ENCODE data around the gene AQR.
"Not testable (repeated sequence)": the region's sequence is repeated elsewhere in the genome, so short reads cannot be mapped to it uniquely, and the experiment has no call there.

Gene AQR

DNA sequence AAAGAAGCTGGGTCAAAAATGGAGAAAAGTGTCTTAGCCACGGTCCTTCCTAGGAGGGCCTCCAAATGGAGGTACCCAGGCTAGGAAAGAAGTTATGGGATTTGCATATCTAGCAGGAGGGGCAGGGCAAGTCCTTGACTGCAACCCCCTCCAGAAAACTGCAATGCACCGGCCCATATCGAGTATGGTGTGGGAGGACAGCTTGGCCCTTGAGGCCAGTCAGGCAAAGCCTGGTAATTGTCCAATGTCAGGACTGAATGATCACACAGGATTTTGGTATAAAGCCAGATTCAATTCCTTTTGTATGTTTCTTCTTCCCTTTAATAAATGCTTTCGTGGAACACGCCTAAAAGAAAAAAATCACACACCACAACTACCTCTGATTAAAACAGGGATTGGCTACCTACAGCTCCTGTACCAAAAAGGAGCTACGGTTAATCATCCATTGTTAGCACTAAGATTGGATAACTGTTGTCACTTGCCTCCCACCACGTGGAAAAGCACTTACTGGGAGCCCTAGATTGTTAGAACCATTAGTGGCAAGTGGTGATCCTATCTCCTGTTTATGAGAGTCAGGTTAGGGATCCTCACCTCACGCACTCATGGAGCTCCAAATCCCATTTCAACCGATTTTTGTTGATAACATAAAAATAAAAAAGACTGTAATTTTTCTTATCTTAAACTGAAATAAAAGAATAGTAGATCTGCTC, 17.4 kb upstream of the AQR start:
- peak overlapping the region; percentile 76 for H3K4me3 ChIP-seq (ENCODE audit: low read depth, low read length)
- DNase-seq (ENCODE audit: low read depth), result peak; percentile 34
- TF ChIP-seq, protein P1, sequence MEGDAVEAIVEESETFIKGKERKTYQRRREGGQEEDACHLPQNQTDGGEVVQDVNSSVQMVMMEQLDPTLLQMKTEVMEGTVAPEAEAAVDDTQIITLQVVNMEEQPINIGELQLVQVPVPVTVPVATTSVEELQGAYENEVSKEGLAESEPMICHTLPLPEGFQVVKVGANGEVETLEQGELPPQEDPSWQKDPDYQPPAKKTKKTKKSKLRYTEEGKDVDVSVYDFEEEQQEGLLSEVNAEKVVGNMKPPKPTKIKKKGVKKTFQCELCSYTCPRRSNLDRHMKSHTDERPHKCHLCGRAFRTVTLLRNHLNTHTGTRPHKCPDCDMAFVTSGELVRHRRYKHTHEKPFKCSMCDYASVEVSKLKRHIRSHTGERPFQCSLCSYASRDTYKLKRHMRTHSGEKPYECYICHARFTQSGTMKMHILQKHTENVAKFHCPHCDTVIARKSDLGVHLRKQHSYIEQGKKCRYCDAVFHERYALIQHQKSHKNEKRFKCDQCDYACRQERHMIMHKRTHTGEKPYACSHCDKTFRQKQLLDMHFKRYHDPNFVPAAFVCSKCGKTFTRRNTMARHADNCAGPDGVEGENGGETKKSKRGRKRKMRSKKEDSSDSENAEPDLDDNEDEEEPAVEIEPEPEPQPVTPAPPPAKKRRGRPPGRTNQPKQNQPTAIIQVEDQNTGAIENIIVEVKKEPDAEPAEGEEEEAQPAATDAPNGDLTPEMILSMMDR (IDR thresholded peaks at IDR 0.05; ENCODE audit: insufficient read depth, low read depth, low read length, missing control alignments), result no peak

DNA sequence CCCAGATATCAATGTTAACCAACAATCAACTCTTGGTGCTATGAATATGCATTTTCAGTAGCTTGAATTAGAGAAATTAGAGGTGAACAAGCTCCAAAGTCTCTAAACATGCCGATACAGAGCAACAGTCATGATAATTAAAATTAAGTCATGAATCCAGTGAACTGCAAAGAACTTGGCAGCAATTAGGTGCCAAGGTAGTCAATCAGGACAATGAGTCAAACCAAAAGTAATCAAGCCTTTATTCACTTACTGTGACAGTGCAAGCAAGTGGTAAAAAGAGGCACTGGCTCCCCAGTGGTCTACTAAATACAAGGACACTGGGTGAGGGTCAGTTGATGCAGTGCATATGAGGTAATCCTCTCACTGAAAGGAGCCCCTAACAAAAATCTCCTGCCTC, 16.8 kb upstream of the AQR start:
- TF ChIP-seq, protein P1 (IDR thresholded peaks at IDR 0.05; ENCODE audit: insufficient read depth, low read depth, low read length, missing control alignments), result no peak
- no peak for DNase-seq (ENCODE audit: low read depth)
- peak overlapping the region; percentile 76 for H3K4me3 ChIP-seq (ENCODE audit: low read depth, low read length)

DNA sequence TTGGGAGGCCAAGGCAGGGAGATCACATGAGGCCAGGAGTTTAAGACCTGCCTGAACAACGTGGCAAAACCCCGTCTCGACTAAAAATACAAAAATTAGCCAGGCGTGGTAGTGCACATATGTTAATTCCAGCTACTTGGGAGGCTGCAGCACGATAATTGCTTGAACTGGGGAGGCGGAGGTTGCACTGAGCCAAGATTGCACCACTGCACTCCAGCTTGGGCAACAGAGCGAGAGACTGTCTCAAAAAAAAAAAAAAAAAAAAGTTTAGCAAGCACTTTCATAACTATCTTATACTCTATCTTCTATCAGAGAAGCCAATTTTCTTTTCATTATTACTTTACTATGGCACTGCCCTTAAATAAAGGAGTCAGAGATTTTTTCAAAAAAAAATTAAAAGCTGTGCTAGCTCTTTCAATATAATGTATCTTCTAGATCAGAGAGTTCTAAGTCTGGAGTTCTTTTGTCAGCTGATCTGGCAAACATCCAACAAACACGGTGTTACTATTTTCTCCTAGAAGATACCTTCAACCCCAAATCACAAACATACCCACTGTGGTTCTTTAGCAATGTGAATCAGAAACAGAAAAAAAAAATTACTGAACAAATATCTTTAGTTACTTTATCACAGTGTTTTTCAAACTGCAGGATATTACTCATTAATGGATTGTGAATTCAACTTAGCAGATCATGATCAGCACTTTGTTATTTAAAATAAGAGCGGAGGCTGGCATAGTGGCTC, 15.5 kb upstream of the AQR start:
- no peak overlapping the region for H3K4me3 ChIP-seq (ENCODE audit: low read depth, low read length)
- TF ChIP-seq, protein P1 (IDR thresholded peaks at IDR 0.05; ENCODE audit: insufficient read depth, low read depth, low read length, missing control alignments), result no peak
- no peak for DNase-seq (ENCODE audit: low read depth)

DNA sequence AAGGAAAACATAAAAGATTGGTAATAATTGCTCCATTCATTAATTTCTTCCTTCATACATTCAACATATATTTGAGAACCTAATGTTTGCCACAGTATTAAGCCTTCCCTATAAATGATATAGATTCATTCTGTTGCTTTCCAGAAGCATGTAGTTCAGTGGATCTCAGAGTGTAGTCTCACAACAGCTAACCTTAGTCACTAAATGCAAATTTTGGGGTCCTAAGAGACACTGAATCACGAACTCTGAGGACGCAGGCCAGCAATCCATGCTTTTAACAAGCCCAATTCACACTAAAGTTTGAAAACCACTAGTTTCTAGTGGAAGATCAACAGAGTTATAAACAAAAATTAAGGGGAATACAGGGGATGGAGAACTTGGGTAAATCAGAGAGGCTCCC, 7.2 kb upstream of the AQR start:
- no peak overlapping the region for H3K4me3 ChIP-seq (ENCODE audit: low read depth, low read length)
- no peak for DNase-seq (ENCODE audit: low read depth)
- TF ChIP-seq, protein P1 (IDR thresholded peaks at IDR 0.05; ENCODE audit: insufficient read depth, low read depth, low read length, missing control alignments), result no peak

DNA sequence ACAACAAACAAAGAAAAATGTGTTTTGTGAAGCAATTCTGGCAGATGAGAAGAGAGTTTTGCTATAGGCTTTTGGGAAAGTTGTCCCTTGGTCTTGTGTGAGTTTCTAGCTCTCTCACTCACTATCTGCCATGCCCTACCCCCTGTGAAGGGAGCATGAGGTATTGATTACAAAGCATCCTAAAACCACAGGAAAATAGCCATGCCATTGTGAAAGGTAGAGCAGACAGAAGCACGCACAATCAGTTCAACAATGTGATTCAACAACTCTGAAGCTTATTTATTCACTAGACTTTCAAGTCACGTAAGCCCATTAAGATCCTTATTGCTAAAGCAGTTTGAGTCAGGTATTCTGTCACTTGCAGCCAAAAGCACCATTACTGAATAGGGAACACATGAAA, 6.5 kb upstream of the AQR start:
- TF ChIP-seq, protein P1 (IDR thresholded peaks at IDR 0.05; ENCODE audit: insufficient read depth, low read depth, low read length, missing control alignments), result no peak
- DNase-seq (ENCODE audit: low read depth), result no peak
- no peak overlapping the region for H3K4me3 ChIP-seq (ENCODE audit: low read depth, low read length)

DNA sequence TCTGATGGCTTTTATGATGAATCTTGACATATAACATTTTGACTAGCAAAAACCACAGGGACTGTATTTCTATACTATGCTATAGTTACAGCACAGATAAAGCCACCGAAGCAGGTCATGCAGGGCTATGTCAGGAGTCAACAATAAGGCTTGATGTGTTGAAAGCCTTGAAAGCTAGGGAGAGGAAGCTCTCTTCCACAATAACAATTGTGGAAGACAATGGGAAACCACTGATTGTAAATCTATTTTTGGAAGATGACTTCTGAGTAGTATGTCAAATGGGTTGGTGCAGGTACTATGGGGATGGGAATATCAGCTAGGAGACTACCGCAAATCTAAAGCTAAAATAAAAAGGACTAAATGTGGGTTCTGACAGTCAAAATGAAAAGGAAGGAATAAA, 4.0 kb upstream of the AQR start:
- no peak overlapping the region for H3K4me3 ChIP-seq (ENCODE audit: low read depth, low read length)
- DNase-seq (ENCODE audit: low read depth), result no peak
- TF ChIP-seq, protein P1 (IDR thresholded peaks at IDR 0.05; ENCODE audit: insufficient read depth, low read depth, low read length, missing control alignments), result no peak

DNA sequence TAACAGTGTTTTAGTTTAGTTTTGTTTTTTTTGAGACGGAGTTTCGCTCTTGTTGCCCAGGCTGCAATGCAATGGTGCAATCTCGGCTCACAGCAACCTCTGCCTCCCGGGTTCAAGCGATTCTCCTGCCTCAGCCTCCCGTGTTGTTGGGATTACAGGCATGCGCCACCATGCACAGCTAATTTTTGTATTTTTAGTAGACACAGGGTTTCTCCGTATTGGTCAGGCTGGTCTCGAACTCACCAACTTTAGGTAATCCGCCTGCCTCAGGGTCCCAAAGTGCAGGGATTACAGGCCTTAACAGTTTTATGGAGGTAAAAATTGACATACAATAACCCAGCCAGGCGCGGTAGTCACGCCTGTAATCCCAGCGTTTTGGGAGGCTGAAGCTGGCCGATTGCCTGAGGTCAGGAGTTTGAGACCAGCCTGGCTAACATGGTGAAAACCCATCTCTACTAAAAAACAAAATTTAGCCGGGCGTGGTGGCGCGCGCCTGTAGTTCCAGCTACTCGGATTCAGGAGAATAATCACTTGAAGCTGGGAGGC, 629 bp upstream of the AQR start:
- DNase-seq (ENCODE audit: low read depth), result not testable (repeated sequence)
- H3K4me3 ChIP-seq (ENCODE audit: low read depth, low read length), result peak overlapping the region; percentile 63

Measured in GM12865 (cell line).